ENCODE data around the gene MYCBP2. TPM values are rescaled to one million over a fixed set of nuclear protein-coding genes. Genes with fewer than 3 reads are reported as not detected.
"Not testable (repeated sequence)": the region's sequence is repeated elsewhere in the genome, so short reads cannot be mapped to it uniquely, and the experiment has no call there.

The MYCBP2 gene
- total RNA-seq, 1 experiment from 2014 or later = 53.3 TPM

GRCh38 chr13:77350811-77351210 is 23.9 kb upstream of the MYCBP2 start:
- Histone ChIP-seq H3K4me3 (ENCODE audit: low read length) (no peak overlapping the region), H3K9me2 (replicated peaks; ENCODE audit: low read length) (no peaks in the 10 kb centered on the region), H3K27me3 (ENCODE audit: low read length) (no peaks in the 10 kb centered on the region), H3K9me3 (ENCODE audit: low read length) (no peaks in the 10 kb centered on the region), H2AFZ (ENCODE audit: low read length) (no peak overlapping the region), H3K27ac (ENCODE audit: low read length) (no peak overlapping the region), H3K4me1 (ENCODE audit: insufficient read depth, low read length) (no peaks in the 10 kb centered on the region), H4K20me1 (ENCODE audit: low read length) (no peaks in the 10 kb centered on the region), H3K79me2 (ENCODE audit: low read length) (no peaks in the 10 kb centered on the region), H3F3A (ENCODE audit: low read length, unreplicated experiment) (no peaks in the 10 kb centered on the region), H3K4me2 (ENCODE audit: low read length) (no peak overlapping the region), H3K9ac (ENCODE audit: low read length) (no peak overlapping the region), H3K36me3 (ENCODE audit: low read depth, low read length) (no peaks in the 10 kb centered on the region)
- BruUV-seq (replicated peaks) = no TSS peak
- ChIA-PET CTCF (no interaction called here), POLR2A (ENCODE audit: unreplicated experiment) (no interaction called here)
- intact Hi-C loops (cut with micrococcal nuclease) = no loop called here
- DNase-seq = no peak
- ATAC-seq = no peak
- TF ChIP-seq EZH2 (IDR thresholded peaks at IDR 0.05; ENCODE audit: low read length, unreplicated experiment) (no peak), EZH2phosphoT487 (IDR thresholded peaks at IDR 0.05; ENCODE audit: borderline replicate concordance, low read length) (no peak)
- TF ChIP-seq, protein P1, sequence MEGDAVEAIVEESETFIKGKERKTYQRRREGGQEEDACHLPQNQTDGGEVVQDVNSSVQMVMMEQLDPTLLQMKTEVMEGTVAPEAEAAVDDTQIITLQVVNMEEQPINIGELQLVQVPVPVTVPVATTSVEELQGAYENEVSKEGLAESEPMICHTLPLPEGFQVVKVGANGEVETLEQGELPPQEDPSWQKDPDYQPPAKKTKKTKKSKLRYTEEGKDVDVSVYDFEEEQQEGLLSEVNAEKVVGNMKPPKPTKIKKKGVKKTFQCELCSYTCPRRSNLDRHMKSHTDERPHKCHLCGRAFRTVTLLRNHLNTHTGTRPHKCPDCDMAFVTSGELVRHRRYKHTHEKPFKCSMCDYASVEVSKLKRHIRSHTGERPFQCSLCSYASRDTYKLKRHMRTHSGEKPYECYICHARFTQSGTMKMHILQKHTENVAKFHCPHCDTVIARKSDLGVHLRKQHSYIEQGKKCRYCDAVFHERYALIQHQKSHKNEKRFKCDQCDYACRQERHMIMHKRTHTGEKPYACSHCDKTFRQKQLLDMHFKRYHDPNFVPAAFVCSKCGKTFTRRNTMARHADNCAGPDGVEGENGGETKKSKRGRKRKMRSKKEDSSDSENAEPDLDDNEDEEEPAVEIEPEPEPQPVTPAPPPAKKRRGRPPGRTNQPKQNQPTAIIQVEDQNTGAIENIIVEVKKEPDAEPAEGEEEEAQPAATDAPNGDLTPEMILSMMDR (conservative IDR thresholded peaks at IDR 0.05; ENCODE audit: low read depth, low read length) = no peak

GRCh38 chr13:77349365-77349764 is 22.5 kb upstream of the MYCBP2 start:
- H3K27me3 ChIP-seq (ENCODE audit: low read length) = no peaks in the 10 kb centered on the region
- ChIA-PET CTCF (no interaction called here), POLR2A (ENCODE audit: unreplicated experiment) (no interaction called here)
- H3K4me1 ChIP-seq (ENCODE audit: insufficient read depth, low read length) = peaks cover under 1% of the 10 kb centered on the region
- no peaks in the 10 kb centered on the region for H3K36me3 ChIP-seq (ENCODE audit: low read depth, low read length)
- no peak overlapping the region for H2AFZ ChIP-seq (ENCODE audit: low read length)
- H3K79me2 ChIP-seq (ENCODE audit: low read length) = no peaks in the 10 kb centered on the region
- no peak overlapping the region for H3K4me3 ChIP-seq (ENCODE audit: low read length)
- H3K9me2 ChIP-seq (replicated peaks; ENCODE audit: low read length) = no peaks in the 10 kb centered on the region
- intact Hi-C loops (cut with micrococcal nuclease) = no loop called here
- no peaks in the 10 kb centered on the region for H4K20me1 ChIP-seq (ENCODE audit: low read length)
- DNase-seq = no peak
- BruUV-seq (replicated peaks) = no TSS peak
- no peaks in the 10 kb centered on the region for H3K9me3 ChIP-seq (ENCODE audit: low read length)
- ATAC-seq = no peak
- no peaks in the 10 kb centered on the region for H3F3A ChIP-seq (ENCODE audit: low read length, unreplicated experiment)
- H3K27ac ChIP-seq (ENCODE audit: low read length) = no peak overlapping the region
- no peak overlapping the region for H3K4me2 ChIP-seq (ENCODE audit: low read length)
- H3K9ac ChIP-seq (ENCODE audit: low read length) = no peak overlapping the region
- TF ChIP-seq, protein P1 (conservative IDR thresholded peaks at IDR 0.05; ENCODE audit: low read depth, low read length) = no peak
- TF ChIP-seq EZH2phosphoT487 (IDR thresholded peaks at IDR 0.05; ENCODE audit: borderline replicate concordance, low read length) = no peak

DNA sequence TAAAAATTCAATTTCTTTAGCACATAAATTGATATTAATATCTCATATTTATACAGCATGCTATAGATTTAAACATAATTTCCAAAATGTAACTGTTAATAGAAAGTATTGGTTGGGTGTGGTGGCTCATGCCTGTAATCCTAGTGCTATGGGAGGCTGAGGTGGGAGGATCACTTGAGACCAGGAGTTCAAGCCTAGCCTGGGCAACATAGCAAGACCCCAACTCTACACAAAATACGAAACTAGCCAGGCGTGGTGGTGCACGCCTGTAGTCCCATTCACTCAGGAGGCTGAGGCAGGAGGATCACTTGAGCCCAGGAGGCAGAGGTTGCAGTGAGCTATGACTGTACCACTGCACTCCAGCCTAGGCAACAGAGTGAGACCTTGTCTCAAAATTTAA is 20.5 kb upstream of the MYCBP2 start:
- H3K9ac ChIP-seq (ENCODE audit: low read length); H3K27ac ChIP-seq (ENCODE audit: low read length); H3K4me3 ChIP-seq (ENCODE audit: low read length); intact Hi-C loops (cut with micrococcal nuclease); H4K20me1 ChIP-seq (ENCODE audit: low read length); DNase-seq; H2AFZ ChIP-seq (ENCODE audit: low read length); H3K9me3 ChIP-seq (ENCODE audit: low read length); H3K79me2 ChIP-seq (ENCODE audit: low read length); H3K9me2 ChIP-seq (replicated peaks; ENCODE audit: low read length); BruUV-seq (replicated peaks); H3K4me2 ChIP-seq (ENCODE audit: low read length); POLR2A ChIA-PET (ENCODE audit: unreplicated experiment); H3K27me3 ChIP-seq (ENCODE audit: low read length); H3F3A ChIP-seq (ENCODE audit: low read length, unreplicated experiment); H3K36me3 ChIP-seq (ENCODE audit: low read depth, low read length); ATAC-seq; CTCF ChIA-PET: not testable (repeated sequence)
- peaks cover 13% of the 10 kb centered on the region for H3K4me1 ChIP-seq (ENCODE audit: insufficient read depth, low read length)
